Measurements from ENCODE around the gene ZDHHC19. TPM values are rescaled to one million over a fixed set of nuclear protein-coding genes. Genes with fewer than 3 reads are reported as not detected.
"Not testable (repeated sequence)": the region's sequence is repeated elsewhere in the genome, so short reads cannot be mapped to it uniquely, and the experiment has no call there.

The ZDHHC19 gene
- total RNA-seq, 1 experiment from 2014 or later = not detected

DNA sequence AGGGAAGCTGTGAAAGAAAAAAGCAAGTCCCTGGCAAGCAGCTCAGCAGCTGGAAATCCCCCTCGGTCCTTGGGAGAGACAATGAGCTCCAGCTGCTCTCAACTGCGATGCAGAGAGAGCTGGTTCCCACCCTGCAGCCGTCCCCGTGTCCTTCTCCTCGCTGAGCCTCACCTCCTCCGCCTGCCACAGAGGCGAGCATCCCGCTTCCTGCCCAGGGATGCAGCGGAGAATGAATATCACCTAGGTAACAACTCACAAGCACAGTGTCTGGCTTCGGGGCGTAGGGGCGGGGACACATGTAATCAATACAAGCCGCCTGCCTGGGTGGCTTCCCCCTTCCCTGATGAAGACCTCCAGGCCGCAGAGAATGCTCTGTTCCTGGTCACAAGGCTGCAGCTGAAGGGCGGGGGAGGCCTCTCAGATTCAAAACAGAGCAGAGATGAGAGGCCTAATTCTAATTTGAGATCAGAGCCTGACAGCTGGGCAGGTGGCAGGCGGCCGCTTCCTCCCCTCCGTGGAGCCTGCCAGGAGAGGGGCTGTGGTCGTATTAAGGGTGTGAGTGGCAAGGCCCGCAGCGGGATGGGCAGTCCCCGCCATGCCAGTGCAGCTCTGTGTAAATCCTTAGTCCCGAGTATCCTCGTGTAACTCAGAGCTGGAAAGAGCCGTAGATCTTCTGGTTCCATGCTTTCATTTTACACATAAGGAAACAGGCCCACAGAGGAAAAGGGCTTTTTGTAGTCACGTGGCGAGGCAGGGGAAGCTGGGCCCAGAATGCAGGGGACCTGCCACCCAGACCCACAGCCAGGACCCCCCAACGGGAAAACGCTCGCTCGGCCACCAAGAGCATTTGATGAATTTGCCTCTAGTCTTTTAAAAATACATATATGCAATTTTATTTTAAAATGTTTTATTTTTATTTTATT, 24.3 kb downstream of the ZDHHC19 start:
- no peak for DNase-seq (ENCODE audit: low read depth in 1 of 2, low spot score in 2 of 2)
- Histone ChIP-seq H3K36me3 (no peaks in the 10 kb centered on the region), H3K4me1 (replicated peaks) (no peaks in the 10 kb centered on the region), H3K4me3 (no peak overlapping the region), H3K27me3 (replicated peaks) (no peaks in the 10 kb centered on the region), H3K9me3 (replicated peaks) (no peaks in the 10 kb centered on the region), H3K27ac (no peak overlapping the region)

DNA sequence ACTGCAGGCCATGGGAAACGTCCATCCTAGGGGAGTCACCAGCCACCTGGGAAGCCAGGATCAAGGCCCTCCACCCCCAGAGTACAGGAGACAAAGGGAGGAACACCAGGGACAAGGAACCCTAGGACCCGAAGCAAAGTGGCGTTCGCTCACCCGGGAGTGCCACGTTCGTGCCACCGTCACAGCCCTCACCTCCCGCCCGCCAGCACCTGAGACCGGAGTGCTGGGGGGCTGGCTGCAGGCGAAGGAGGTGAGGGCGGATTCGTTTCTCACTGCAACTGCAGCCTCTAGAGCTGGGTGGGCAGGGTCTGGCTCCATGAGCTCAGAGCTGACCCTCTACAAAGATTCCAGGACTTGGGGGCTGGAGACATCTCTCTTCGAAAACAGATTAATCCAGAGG, 26.3 kb downstream of the ZDHHC19 start:
- Histone ChIP-seq H3K4me3 (no peak overlapping the region), H3K9me3 (replicated peaks) (no peaks in the 10 kb centered on the region), H3K27ac (no peak overlapping the region), H3K4me1 (replicated peaks) (no peaks in the 10 kb centered on the region), H3K27me3 (replicated peaks) (no peaks in the 10 kb centered on the region), H3K36me3 (no peaks in the 10 kb centered on the region)
- DNase-seq (ENCODE audit: low read depth in 1 of 2, low spot score in 2 of 2) = no peak

DNA sequence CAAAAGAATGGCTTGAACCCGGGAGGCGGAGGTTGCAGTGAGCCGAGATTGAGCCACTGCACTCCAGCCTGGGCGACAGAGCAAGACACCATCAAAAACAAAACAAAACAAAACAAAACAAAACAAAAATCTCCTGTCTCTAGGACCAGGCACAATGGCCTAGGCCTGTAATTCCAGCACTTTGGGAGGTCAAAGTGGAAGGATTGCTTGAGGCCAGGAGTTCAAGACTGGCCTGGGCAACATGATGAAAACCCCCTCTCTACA, 27.1 kb downstream of the ZDHHC19 start:
- H3K4me1 ChIP-seq (replicated peaks); H3K27ac ChIP-seq; H3K4me3 ChIP-seq; DNase-seq (ENCODE audit: low read depth in 1 of 2, low spot score in 2 of 2); H3K36me3 ChIP-seq; H3K9me3 ChIP-seq (replicated peaks); H3K27me3 ChIP-seq (replicated peaks): not testable (repeated sequence)

DNA sequence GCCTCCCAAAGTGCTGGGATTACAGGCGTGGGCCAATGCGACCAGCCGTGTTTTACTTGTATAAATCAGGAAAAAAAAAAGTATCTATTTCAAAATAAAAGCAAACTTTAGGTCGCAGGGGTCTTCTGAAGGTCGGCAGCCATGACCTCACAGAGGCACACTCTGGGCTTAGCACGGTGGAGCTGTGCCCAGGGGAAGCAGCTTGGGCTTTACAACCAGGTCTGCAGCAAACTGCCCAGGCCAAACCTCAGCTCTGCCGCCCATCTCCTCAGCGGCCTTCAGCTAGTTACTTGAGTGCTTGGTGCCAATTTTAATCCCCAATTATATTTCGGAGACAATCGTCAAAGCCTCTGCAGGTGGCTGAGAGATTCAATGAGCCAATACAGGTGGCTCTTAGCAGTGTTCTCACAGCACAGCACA, 30.1 kb downstream of the ZDHHC19 start:
- no peak for DNase-seq (ENCODE audit: low read depth in 1 of 2, low spot score in 2 of 2)
- H3K27me3 ChIP-seq (replicated peaks) = 0 out of 2 replicates have a peak, but pooled peaks cover 5% of the 10 kb centered on the region
- no peak overlapping the region for H3K27ac ChIP-seq
- no peaks in the 10 kb centered on the region for H3K4me1 ChIP-seq (replicated peaks)
- no peak overlapping the region for H3K4me3 ChIP-seq
- no peaks in the 10 kb centered on the region for H3K9me3 ChIP-seq (replicated peaks)
- no peaks in the 10 kb centered on the region for H3K36me3 ChIP-seq

DNA sequence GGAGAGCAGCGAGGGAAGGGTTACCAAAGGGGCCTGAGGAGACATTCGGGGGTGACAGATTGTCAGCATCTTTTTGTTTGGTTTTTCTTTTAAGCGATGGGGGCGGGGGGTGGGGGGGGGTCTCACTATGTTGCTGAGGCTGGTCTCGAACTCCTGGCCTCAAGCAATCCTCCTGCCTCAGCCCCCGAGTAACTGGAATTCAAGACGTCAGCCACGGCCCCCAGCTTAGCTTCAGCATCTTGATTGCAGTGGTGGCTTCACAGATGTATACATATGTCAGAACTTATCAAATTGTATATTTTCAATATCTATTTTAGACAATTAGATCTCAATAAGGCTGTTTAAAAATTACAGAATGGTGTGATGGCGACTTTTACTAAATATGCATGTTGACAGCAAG, 30.9 kb downstream of the ZDHHC19 start:
- H3K36me3 ChIP-seq = no peaks in the 10 kb centered on the region
- H3K4me1 ChIP-seq (replicated peaks) = no peaks in the 10 kb centered on the region
- H3K27me3 ChIP-seq (replicated peaks) = 0 out of 2 replicates have a peak, but pooled peaks cover 5% of the 10 kb centered on the region
- H3K9me3 ChIP-seq (replicated peaks) = no peaks in the 10 kb centered on the region
- H3K27ac ChIP-seq = no peak overlapping the region
- no peak for DNase-seq (ENCODE audit: low read depth in 1 of 2, low spot score in 2 of 2)
- no peak overlapping the region for H3K4me3 ChIP-seq

DNA sequence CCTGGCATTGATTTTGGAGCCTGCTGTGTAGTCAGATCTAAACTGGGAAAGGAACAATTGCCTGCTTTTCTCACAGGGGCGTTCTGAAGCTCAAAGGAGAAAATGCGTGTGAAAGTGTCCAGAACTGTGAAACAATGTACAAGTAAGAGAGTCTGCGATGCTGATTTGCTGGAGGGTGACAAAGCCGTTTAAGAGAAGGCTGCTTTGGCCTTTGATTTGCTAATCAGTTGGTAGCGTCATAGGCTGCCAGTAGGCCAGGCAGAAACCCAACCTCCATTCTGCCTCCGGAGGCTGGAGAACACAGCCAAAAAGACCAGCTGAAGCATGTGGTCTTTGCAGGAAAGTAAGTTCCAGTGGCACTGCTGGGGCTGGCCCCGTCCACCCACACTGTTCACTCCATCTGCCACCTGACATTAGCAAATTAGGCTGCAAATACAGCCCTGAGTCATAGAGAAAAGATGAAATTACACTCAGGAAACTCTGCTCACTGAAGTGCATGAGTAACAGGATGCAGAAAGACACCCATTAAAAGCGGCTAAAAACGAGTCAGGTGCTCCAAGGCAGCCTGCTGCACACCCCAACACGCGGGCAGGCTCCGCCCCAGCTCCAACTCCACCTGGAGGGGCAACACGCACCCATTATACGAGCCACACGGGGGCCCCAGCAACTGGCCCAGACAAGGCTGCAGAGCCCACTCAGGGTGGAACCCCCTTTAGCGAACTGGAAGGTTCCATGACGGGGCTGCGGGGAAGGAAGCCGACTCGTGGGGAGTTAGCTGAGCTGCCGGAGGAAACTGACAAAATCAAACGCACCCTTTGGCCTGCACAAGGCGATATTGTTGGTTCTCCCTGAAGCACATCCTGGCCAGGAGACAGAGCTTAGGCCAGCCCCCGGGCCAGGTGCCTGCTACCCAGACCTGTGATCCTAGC, 31.6 kb downstream of the ZDHHC19 start:
- Histone ChIP-seq H3K9me3 (replicated peaks) (no peaks in the 10 kb centered on the region), H3K4me3 (no peak overlapping the region), H3K36me3 (no peaks in the 10 kb centered on the region), H3K27ac (no peak overlapping the region), H3K27me3 (replicated peaks) (0 out of 2 replicates have a peak, but pooled peaks cover 5% of the 10 kb centered on the region), H3K4me1 (replicated peaks) (no peaks in the 10 kb centered on the region)
- no peak for DNase-seq (ENCODE audit: low read depth in 1 of 2, low spot score in 2 of 2)

DNA sequence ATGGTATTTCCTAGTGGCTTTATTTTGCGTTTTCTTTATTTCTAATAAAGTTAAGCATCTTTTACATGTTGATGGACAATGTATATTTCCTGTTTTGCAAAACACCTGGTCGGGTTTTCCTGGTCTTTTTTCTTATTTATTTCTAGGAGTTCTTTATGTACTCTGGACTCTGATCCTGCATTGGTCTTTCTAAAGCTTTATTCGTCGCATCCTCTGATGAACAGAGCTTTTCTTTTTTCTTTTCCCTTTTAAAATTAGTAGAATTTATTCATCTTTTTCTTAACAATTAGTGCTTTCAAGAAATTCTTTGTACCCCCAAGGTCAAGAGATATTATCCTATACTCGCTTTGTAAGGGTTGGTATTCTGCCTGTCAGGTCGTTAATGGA, 32.2 kb downstream of the ZDHHC19 start:
- no peak for DNase-seq (ENCODE audit: low read depth in 1 of 2, low spot score in 2 of 2)
- Histone ChIP-seq H3K9me3 (replicated peaks) (no peaks in the 10 kb centered on the region), H3K4me1 (replicated peaks) (no peaks in the 10 kb centered on the region), H3K27me3 (replicated peaks) (0 out of 2 replicates have a peak, but pooled peaks cover 5% of the 10 kb centered on the region), H3K4me3 (no peak overlapping the region), H3K36me3 (no peaks in the 10 kb centered on the region), H3K27ac (no peak overlapping the region)

DNA sequence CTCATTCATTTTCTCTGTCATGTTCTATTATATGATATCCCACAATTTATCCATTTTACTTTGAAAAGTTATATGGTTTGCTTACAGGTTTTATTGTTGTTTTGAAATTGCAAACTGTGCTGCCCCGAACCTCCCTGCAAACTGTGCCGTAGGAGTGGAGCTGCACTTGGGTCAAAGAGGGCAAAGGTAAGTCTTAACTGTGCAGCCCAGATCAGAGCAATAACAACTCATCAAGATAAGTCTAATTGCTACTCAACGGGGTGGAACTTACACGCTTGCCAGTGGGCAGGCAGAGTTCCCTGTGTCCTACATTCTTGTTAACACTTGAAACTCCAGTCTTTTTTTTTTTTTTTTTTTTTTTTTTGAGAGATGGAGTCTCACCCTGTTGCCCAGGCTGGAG, 33.2 kb downstream of the ZDHHC19 start:
- H3K27me3 ChIP-seq (replicated peaks) = 0 out of 2 replicates have a peak, but pooled peaks cover 5% of the 10 kb centered on the region
- no peak for DNase-seq (ENCODE audit: low read depth in 1 of 2, low spot score in 2 of 2)
- H3K36me3 ChIP-seq = no peaks in the 10 kb centered on the region
- no peaks in the 10 kb centered on the region for H3K4me1 ChIP-seq (replicated peaks)
- no peak overlapping the region for H3K27ac ChIP-seq
- H3K9me3 ChIP-seq (replicated peaks) = no peaks in the 10 kb centered on the region
- H3K4me3 ChIP-seq = no peak overlapping the region

DNA sequence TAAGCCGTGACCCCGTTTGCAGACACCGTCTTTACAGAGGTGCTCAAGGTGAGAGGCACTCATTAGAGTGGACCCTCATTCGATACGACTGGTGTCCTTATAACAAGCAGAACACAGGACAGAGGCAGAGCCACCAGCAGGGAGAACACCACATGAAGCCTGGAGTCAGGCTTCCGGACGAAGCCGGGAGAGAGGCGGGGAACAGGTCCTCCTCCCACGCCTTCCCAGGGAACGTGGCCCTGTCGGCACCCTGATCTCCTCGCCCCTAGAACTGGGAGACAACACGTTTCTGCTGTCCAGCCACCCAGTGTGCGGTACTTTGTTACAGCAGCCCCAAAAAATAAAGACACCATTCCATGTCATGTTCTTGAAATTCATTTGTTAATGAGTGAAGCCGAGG, 33.6 kb downstream of the ZDHHC19 start:
- no peak overlapping the region for H3K4me3 ChIP-seq
- no peak overlapping the region for H3K27ac ChIP-seq
- H3K36me3 ChIP-seq = no peaks in the 10 kb centered on the region
- no peaks in the 10 kb centered on the region for H3K4me1 ChIP-seq (replicated peaks)
- DNase-seq (ENCODE audit: low read depth in 1 of 2, low spot score in 2 of 2) = no peak
- no peaks in the 10 kb centered on the region for H3K9me3 ChIP-seq (replicated peaks)
- H3K27me3 ChIP-seq (replicated peaks) = 0 out of 2 replicates have a peak, but pooled peaks cover 5% of the 10 kb centered on the region

DNA sequence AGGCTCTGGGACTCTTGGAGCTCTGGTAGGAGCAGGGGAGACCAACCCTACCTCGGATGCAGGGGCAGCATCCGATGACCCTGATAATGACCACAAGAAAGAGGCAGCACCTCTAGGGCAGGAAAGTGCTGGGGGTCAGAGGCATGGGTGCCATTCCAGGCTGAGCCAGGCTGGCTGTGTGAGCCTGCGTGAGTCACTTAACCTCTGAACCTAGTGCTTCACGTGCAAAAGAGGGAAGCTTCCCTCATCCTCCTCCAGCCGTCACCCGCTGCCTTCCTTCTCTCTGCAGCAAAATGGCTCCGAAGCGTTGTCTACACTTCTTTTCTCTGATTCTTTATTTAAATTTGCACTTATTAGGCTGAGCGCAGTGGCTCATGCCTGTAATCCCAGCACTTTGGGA, 35.5 kb downstream of the ZDHHC19 start:
- Histone ChIP-seq H3K4me1 (replicated peaks) (no peaks in the 10 kb centered on the region), H3K27me3 (replicated peaks) (0 out of 2 replicates have a peak, but pooled peaks cover 5% of the 10 kb centered on the region), H3K36me3 (no peaks in the 10 kb centered on the region), H3K27ac (no peak overlapping the region), H3K9me3 (replicated peaks) (no peaks in the 10 kb centered on the region), H3K4me3 (no peak overlapping the region)
- DNase-seq (ENCODE audit: low read depth in 1 of 2, low spot score in 2 of 2) = no peak

DNA sequence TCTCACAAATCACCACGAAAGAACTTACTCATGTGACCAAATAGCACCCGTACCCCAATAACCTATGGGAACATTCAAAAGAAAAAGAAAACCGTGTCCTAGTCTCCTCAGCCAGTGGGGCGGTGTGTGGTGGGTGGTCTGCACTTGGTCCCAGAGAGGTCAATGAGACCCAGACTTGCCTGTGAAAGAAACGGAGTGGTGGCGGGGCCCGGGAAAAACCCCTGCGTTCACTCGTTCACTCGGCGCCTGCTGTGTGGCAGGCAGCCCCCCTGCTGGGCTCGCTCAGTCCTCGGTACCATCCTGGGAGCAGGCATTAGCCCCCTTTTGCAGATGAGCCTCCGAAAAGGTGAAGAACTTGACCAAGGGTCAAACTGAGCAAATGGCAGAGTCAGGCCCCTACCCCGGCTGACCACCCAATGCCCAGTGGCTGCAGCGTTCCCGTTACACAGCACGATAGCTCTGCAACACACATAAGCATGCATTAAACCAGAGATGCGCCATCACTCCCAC, 36.0 kb downstream of the ZDHHC19 start:
- Histone ChIP-seq H3K9me3 (replicated peaks) (no peaks in the 10 kb centered on the region), H3K27ac (no peak overlapping the region), H3K4me1 (replicated peaks) (no peaks in the 10 kb centered on the region), H3K36me3 (no peaks in the 10 kb centered on the region), H3K27me3 (replicated peaks) (0 out of 2 replicates have a peak, but pooled peaks cover 5% of the 10 kb centered on the region), H3K4me3 (no peak overlapping the region)
- no peak for DNase-seq (ENCODE audit: low read depth in 1 of 2, low spot score in 2 of 2)

DNA sequence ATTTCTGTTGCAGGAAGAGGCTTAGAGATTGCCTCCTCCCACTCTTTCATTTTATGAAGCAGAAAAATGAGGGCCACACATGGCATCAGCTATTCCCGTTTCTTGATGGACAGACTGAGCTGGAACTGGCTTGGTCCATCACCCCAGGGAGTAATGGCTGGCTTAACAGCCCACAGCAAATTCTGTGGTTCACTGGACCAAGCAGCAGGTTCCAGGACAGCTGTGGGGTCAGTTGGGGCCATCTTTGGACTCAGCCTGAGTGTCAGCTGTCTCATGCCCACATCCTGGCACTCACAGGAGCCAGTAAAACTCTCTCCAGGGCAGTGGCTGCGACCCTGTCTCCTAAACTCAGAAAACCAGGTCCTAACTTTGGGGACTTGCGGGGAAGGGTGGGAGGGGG, 36.5 kb downstream of the ZDHHC19 start:
- H3K4me3 ChIP-seq = no peak overlapping the region
- no peak for DNase-seq (ENCODE audit: low read depth in 1 of 2, low spot score in 2 of 2)
- H3K27ac ChIP-seq = no peak overlapping the region
- 0 out of 2 replicates have a peak, but pooled peaks cover 5% of the 10 kb centered on the region for H3K27me3 ChIP-seq (replicated peaks)
- H3K9me3 ChIP-seq (replicated peaks) = no peaks in the 10 kb centered on the region
- no peaks in the 10 kb centered on the region for H3K4me1 ChIP-seq (replicated peaks)
- no peaks in the 10 kb centered on the region for H3K36me3 ChIP-seq

DNA sequence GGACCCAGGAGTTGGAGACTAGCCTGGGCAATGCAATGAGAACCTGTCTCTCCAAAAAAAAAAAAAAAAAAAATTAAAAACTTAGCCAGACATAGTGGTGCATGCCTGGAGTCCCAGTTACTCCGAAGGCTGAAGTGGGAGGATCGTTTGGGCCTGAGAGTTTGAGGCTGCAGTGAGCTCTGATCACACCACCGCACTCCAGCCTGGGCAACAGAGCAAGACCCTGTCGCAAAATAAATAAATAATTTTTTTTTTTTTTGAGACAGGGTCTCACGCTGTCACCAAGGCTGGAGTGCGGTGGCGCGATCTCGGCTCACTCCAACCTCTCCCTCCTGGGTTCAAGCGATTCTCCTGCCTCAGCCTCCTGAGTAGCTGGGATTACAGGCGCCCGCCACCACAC, 40.9 kb downstream of the ZDHHC19 start:
- H3K27me3 ChIP-seq (replicated peaks); DNase-seq (ENCODE audit: low read depth in 1 of 2, low spot score in 2 of 2); H3K4me3 ChIP-seq; H3K9me3 ChIP-seq (replicated peaks); H3K27ac ChIP-seq; H3K36me3 ChIP-seq; H3K4me1 ChIP-seq (replicated peaks): not testable (repeated sequence)

DNA sequence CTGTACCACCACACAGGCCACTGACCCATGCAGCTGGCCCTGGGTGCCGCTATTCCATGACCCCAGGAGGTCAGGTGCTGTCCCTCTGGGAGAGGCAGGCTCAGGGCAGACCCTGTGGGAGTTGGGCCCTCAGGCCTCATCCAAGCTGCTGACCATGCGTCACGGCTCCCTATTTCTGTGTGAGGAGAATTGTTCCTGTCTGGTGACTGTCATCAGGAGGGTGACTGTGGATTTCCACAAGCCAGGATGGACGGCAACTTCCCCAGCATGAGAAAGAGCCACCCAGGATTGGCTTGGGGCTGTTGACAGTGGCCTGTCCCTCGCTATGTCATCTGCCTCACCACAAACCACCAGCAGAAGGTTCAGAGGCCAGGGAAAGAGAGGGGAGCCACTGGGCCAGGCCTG, 41.4 kb downstream of the ZDHHC19 start:
- Histone ChIP-seq H3K27ac (no peak overlapping the region), H3K27me3 (replicated peaks) (no peaks in the 10 kb centered on the region), H3K36me3 (no peaks in the 10 kb centered on the region), H3K4me3 (no peak overlapping the region), H3K4me1 (replicated peaks) (no peaks in the 10 kb centered on the region), H3K9me3 (replicated peaks) (no peaks in the 10 kb centered on the region)
- no peak for DNase-seq (ENCODE audit: low read depth in 1 of 2, low spot score in 2 of 2)
